Activated naive CD8-positive, alpha-beta T cell treated with anti-CD3 and anti-CD28 coated beads, Interleukin-2, amount 10 ng/mL, durations not matched to agents 7 days and 5 days (primary cell): Measurements from ENCODE around the gene TMX4. TPM values are rescaled to one million over a fixed set of nuclear protein-coding genes. Genes with fewer than 3 reads are reported as not detected.
A peak's percentile ranks its signal among the peaks of the same experiment; 100 is the strongest.

Source experiments
- ATAC-seq: fragments of 150-1000 bp; cut with Tn5 transposase; one replicate; pipeline ENCODE4 v1.10.0; 2021; ENCODE audit warnings: low read depth, moderate library complexity
- POLR2A ChIA-PET: fragments of 350-600 bp; sonication (Branson Sonifier 250); formaldehyde crosslinking; loops from one replicate; lab custom pipeline; 2021; ENCODE audit warnings: antibody characterized with exemption; lab: Charles Lee
- DNase-seq: peaks from one replicate; pipeline ENCODE4 v3.0.0; 2021
- H3K27ac Mint-ChIP-seq: one replicate; pipeline ENCODE4 v1.8.0; 2022; ENCODE audit warnings: mild to moderate bottlenecking, mixed read lengths
- H3K27me3 Mint-ChIP-seq: one replicate; pipeline ENCODE4 v1.8.0; 2022; ENCODE audit warnings: mild to moderate bottlenecking, moderate library complexity, mixed read lengths
- H3K36me3 Mint-ChIP-seq: one replicate; pipeline ENCODE4 v1.8.0; 2021; ENCODE audit warnings: mild to moderate bottlenecking, mixed read lengths
- H3K4me1 Mint-ChIP-seq: one replicate; pipeline ENCODE4 v1.8.0; 2021; ENCODE audit warnings: mixed read lengths
- H3K4me3 Mint-ChIP-seq: one replicate; pipeline ENCODE4 v1.8.0; 2022; ENCODE audit warnings: mild to moderate bottlenecking, moderate library complexity, mixed read lengths
- H3K9me3 Mint-ChIP-seq: one replicate; pipeline ENCODE4 v1.8.0; 2021; ENCODE audit warnings: mixed read lengths
- total RNA-seq, 2 experiments: library from RNA; stranded (reverse); gene quantifications; one replicate each; pipeline ENCODE4 v1.2.3, GENCODE V29; 2021

The TMX4 gene
- 10 to 100 TPM; 42.6 to 45.8 TPM for total RNA-seq

DNA sequence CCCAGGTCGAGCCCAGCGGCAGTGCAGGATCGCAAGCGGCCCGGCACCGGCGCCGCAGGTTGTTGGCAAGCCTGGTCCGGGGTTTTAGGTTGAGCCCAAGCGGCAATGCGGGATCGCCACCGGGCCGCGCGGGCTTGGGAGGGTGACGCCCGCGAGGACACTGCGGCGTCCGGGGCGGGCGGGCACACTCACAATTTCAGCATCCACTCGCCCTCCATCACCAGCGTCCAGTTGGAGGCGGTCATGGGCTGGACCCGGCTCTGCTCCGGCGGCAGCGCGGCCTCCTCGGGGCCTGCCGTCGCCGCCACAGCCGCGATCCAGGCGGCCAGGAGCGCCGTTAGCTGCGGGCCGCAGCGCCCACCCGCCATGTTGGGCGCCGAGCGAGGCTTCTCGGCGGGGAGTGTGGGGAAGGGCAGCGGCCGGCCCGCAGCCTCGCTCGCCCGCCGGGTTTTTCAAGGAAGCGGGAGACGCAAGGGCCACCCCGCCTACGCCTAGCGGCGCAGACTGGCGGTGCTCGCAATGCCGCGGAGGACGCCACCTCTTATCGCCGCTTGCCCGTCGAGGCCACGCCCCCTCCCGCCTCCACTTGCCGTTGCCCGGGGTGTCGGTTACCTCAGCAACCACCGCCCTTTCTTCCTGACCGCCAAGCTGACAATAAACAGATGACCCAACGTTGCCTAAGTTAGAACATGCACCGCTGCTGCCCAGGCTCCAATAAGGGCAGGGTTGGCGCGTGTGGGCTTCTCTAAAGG, at the start of gene TMX4:
Gene TMX4, minus strand, starts transcription at position 516 of the 752 bp plus-strand sequence. Its CDS starts 148 bp downstream, at position 368.
- no peaks in the 10 kb centered on the region for H3K9me3 Mint-ChIP-seq
- peaks cover 12% of the 10 kb centered on the region for H3K4me1 Mint-ChIP-seq
- peak; percentile 79 for ATAC-seq
- peak; percentile 91 for DNase-seq
- peaks cover 5% of the 10 kb centered on the region for H3K36me3 Mint-ChIP-seq
- H3K4me3 Mint-ChIP-seq: peak within 1 kb of the TSS; percentile 90
- H3K27ac Mint-ChIP-seq: peak within 1 kb of the TSS; percentile 88
- H3K27me3 Mint-ChIP-seq: no peaks in the 10 kb centered on the region
- POLR2A ChIA-PET: interaction anchor here (0.8 to 1.2 kb wide), 2 partner anchors 12 to 15 kb away, joined by 3 to 4 read pairs; no protein-coding TSS in a partner anchor

DNA sequence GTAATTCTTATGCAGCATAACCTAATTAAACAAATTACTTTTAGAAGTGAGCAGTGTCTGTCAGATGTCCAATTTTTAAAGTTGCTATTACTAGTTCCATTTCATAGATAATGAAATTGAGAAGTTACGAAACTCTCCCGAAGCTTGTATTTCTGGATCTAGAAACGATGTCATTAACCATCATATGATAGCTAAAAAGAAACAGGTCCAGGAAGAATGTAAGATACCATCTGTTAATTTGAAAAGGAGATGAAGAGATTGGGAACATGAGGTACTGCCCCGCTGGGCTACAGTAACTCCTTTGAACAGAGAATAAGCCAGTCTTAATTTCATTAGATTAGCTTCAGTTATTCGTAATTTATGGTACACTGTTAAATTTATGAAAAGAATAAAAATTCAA, 47.5 kb upstream of the TMX4 start:
- no peak for ATAC-seq
- H3K4me1 Mint-ChIP-seq: no peaks in the 10 kb centered on the region
- H3K27me3 Mint-ChIP-seq: peaks cover 2% of the 10 kb centered on the region
- DNase-seq: no peak
- POLR2A ChIA-PET: no interaction called here
- H3K27ac Mint-ChIP-seq: no peak overlapping the region
- no peaks in the 10 kb centered on the region for H3K36me3 Mint-ChIP-seq
- H3K4me3 Mint-ChIP-seq: no peak overlapping the region
- no peaks in the 10 kb centered on the region for H3K9me3 Mint-ChIP-seq

DNA sequence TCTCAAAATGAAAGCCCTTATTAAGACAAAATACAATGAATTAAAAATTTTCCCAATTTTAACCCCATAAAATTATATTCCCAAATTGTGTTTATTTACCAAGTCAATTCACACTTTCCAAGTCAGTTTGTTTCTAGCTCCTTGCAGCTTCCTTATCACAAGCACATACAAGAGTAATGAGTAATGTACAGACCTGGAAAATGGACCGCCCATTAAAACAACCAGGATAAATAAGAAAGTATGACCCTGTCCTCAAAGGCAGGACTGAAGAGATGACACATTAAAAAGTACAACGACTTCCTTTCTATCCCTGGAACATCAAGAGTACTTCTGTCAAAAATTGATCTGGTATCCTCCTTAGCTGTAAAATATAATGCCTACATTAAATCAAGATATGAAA, 47.1 kb upstream of the TMX4 start:
- H3K27me3 Mint-ChIP-seq: peaks cover 2% of the 10 kb centered on the region
- H3K4me1 Mint-ChIP-seq: no peaks in the 10 kb centered on the region
- no peak for DNase-seq
- no peaks in the 10 kb centered on the region for H3K36me3 Mint-ChIP-seq
- ATAC-seq: no peak
- H3K9me3 Mint-ChIP-seq: no peaks in the 10 kb centered on the region
- H3K27ac Mint-ChIP-seq: no peak overlapping the region
- POLR2A ChIA-PET: no interaction called here
- no peak overlapping the region for H3K4me3 Mint-ChIP-seq

DNA sequence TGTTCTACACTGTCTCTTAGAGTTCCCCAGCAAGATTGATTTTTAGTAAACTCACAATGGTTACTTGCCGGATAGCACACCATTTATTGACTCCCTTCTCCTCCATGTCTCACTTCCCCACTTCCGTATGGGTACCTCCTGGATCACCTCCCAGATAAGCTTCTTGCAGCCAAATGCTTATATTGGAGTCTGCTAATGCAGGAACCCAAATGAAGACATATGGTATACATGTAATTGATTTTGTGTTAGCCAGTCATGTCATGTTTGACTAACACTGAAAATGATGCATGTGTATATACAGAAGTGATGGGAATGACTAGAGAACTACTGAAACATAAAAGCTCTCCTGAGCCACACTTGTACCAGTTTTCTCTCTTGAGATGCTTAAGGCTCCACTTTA, 46.1 kb upstream of the TMX4 start:
- POLR2A ChIA-PET: no interaction called here
- Mint-ChIP-seq H3K27ac (no peak overlapping the region), H3K9me3 (no peaks in the 10 kb centered on the region), H3K27me3 (peaks cover 2% of the 10 kb centered on the region), H3K4me1 (no peaks in the 10 kb centered on the region), H3K36me3 (no peaks in the 10 kb centered on the region), H3K4me3 (no peak overlapping the region)
- ATAC-seq (no peak), DNase-seq (no peak)

DNA sequence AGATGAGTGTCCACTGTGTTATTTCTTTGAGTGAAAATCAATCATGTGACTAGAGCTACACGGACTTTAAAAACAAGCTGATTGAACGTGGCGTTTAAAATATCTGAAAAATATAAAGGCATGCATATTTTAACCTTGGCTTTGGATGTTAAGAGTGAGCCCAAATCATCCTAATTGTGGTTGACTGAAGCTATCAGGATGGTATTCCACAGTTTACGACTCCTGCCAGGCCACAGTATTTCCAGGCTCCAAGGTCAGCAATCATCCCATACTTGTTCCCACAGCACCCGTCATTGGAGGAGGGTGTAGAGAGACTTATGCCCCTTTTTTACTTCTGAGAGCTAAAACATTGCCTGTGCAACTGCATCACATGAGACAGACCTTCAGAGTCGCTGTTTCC, 43.2 kb upstream of the TMX4 start:
- peaks cover 3% of the 10 kb centered on the region for H3K27me3 Mint-ChIP-seq
- H3K4me3 Mint-ChIP-seq: no peak overlapping the region
- POLR2A ChIA-PET: no interaction called here
- no peak for DNase-seq
- no peaks in the 10 kb centered on the region for H3K9me3 Mint-ChIP-seq
- no peaks in the 10 kb centered on the region for H3K4me1 Mint-ChIP-seq
- H3K36me3 Mint-ChIP-seq: no peaks in the 10 kb centered on the region
- no peak overlapping the region for H3K27ac Mint-ChIP-seq
- no peak for ATAC-seq

DNA sequence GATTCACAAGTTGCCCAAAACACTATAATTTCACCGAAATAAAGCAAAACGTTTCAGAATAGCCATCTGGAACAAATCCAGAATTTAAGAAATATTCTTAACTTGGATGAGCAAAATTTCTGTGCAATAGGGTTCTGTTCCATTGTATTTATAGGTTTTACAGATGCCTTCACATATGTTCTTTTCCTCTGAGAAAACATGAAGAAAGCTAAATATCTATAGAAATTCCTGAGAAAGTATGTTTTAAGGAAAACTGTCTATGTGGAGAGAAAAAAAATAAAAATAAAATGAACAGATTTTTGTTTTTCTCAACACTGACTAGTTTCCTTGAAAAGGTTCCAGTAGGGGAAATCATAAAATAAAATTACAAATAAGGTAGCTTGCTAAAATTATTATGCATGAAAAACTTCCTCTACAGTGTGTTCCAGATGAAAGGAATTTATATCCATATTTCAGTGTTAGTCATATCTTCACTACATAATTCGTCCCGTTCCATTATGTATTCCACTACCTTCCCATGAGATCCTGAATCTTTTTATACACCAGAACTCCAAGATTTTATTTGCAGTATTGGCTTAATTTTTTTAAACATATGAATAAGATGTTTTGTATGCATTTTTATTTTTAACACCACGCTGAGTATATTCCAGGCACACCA, 42.4 kb upstream of the TMX4 start:
- Mint-ChIP-seq H3K36me3 (no peaks in the 10 kb centered on the region), H3K9me3 (no peaks in the 10 kb centered on the region), H3K4me1 (no peaks in the 10 kb centered on the region), H3K27ac (no peak overlapping the region), H3K4me3 (no peak overlapping the region), H3K27me3 (peaks cover 3% of the 10 kb centered on the region)
- no peak for ATAC-seq
- POLR2A ChIA-PET: no interaction called here
- no peak for DNase-seq

- Mint-ChIP-seq H3K4me1 (no peaks in the 10 kb centered on the region), H3K9me3 (no peaks in the 10 kb centered on the region), H3K4me3 (no peak overlapping the region), H3K27me3 (peaks cover 3% of the 10 kb centered on the region), H3K27ac (no peak overlapping the region), H3K36me3 (no peaks in the 10 kb centered on the region)
- ATAC-seq (no peak), DNase-seq (no peak)
- POLR2A ChIA-PET: no interaction called here
Observed at GRCh38 chr20:8060977-8061376, 41.4 kb upstream of the TMX4 start.

- POLR2A ChIA-PET: no interaction called here
- H3K27ac Mint-ChIP-seq: no peak overlapping the region
- DNase-seq (no peak), ATAC-seq (no peak)
- H3K4me3 Mint-ChIP-seq: no peak overlapping the region
- no peaks in the 10 kb centered on the region for H3K36me3 Mint-ChIP-seq
- no peaks in the 10 kb centered on the region for H3K9me3 Mint-ChIP-seq
- peaks cover 3% of the 10 kb centered on the region for H3K27me3 Mint-ChIP-seq
- no peaks in the 10 kb centered on the region for H3K4me1 Mint-ChIP-seq
Observed at GRCh38 chr20:8057871-8058270, 38.3 kb upstream of the TMX4 start.

GRCh38 chr20:8055096-8055495, 35.5 kb upstream of the TMX4 start:
- H3K36me3 Mint-ChIP-seq: no peaks in the 10 kb centered on the region
- H3K9me3 Mint-ChIP-seq: no peaks in the 10 kb centered on the region
- H3K27me3 Mint-ChIP-seq: peaks cover 10% of the 10 kb centered on the region
- no peak overlapping the region for H3K4me3 Mint-ChIP-seq
- no peak overlapping the region for H3K27ac Mint-ChIP-seq
- ATAC-seq (no peak), DNase-seq (no peak)
- POLR2A ChIA-PET: no interaction called here
- H3K4me1 Mint-ChIP-seq: no peaks in the 10 kb centered on the region

DNA sequence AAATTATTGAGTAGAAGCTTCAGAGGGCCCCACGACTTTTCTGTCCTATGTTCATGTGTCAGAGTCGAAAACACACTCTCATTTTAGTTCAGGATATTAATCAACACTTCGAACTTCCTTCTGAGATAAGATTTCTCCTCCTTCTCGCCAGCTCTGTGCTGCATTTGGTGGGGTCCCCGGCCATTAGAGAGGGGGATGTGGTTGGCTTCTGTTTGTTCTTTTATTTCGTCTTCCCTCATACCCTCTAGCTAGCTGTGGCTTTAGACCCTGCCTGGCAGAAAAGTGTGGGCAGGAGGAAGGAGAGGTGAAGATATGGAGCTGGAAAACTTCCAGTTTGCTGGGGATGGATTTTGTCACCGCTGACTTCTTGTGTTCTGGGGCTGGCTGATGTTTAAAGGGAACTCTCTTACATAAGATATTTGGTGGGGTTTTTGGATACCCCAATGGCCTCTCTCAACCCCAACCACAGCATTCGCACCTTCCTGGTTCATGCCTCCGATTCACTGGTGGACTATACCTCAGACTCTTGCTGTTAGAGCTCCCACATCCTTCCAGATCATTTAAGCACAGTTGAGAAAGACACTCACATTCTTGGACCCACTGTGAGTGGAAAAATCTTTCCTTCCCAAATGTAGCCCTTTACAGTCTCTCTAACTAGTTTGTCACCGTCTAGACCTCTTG, 30.7 kb upstream of the TMX4 start:
- Mint-ChIP-seq H3K9me3 (no peaks in the 10 kb centered on the region), H3K4me1 (no peaks in the 10 kb centered on the region), H3K27me3 (peaks cover 15% of the 10 kb centered on the region), H3K27ac (no peak overlapping the region), H3K36me3 (no peaks in the 10 kb centered on the region), H3K4me3 (no peak overlapping the region)
- ATAC-seq: no peak
- no peak for DNase-seq
- POLR2A ChIA-PET: no interaction called here

GRCh38 chr20:8049310-8049709, 29.7 kb upstream of the TMX4 start:
- H3K27me3 Mint-ChIP-seq: peaks cover 16% of the 10 kb centered on the region

GRCh38 chr20:8045946-8046345, 26.4 kb upstream of the TMX4 start:
- POLR2A ChIA-PET: no interaction called here
- Mint-ChIP-seq H3K27ac (no peak overlapping the region), H3K4me3 (no peak overlapping the region), H3K9me3 (no peaks in the 10 kb centered on the region), H3K36me3 (no peaks in the 10 kb centered on the region), H3K27me3 (peaks cover 21% of the 10 kb centered on the region), H3K4me1 (peaks cover 1% of the 10 kb centered on the region)
- no peak for DNase-seq
- ATAC-seq: no peak

More at GRCh38 chr20:8049310-8049709, 29.7 kb upstream of the TMX4 start:
- DNase-seq (no peak), ATAC-seq (no peak)
- Mint-ChIP-seq H3K27ac (no peak overlapping the region), H3K4me1 (no peaks in the 10 kb centered on the region), H3K9me3 (no peaks in the 10 kb centered on the region), H3K36me3 (no peaks in the 10 kb centered on the region), H3K4me3 (no peak overlapping the region)
- POLR2A ChIA-PET: no interaction called here

DNA sequence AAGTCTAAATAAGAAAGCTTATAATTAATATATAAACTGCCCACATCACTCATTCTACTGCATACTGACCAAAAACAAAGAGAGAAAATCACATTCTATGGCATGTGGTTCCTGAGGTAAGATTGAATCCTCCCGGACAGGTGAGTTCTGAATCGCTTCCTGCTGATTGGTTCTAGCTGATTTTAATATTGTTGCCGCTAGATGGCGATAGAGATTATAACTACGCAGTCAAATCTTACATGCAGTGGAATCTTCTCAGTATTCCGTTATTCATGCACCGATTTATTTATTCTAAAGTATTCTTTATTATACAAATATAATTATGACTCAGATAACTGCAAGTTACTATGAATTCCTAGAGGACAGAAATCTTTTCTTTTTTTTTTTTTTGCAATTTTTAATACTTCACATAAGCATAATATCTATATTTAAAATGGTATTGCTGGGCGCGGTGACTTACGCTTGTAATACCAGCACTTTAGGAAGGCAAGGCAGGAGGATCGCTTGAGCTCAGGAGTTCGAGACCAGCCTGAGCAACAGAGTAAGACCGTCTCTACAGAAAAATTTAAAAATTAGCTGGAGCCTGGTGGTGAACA, 24.2 kb upstream of the TMX4 start:
- DNase-seq (no peak), ATAC-seq (no peak)
- POLR2A ChIA-PET: no interaction called here
- Mint-ChIP-seq H3K36me3 (no peaks in the 10 kb centered on the region), H3K9me3 (no peaks in the 10 kb centered on the region), H3K4me3 (no peak overlapping the region), H3K27ac (no peak overlapping the region), H3K27me3 (peaks cover 17% of the 10 kb centered on the region), H3K4me1 (peaks cover 1% of the 10 kb centered on the region)
